SU-DHL-6 (cell line): ENCODE data around the gene GREM1.

ENCODE experiments used
- H2AFZ ChIP-seq: fragments of 200-600 bp; sonication (generic); 2 replicates; pipeline ENCODE4 v1.6.1; 2014; ENCODE audit warnings: low read depth, mild to moderate bottlenecking, moderate library complexity, mixed read lengths, antibody characterized with exemption, low read length; ENCODE audit not compliant: severe bottlenecking
- H3F3A ChIP-seq: fragments of 200-600 bp; shearing (Covaris generic); 2 replicates; pipeline ENCODE4 v1.6.0; 2016; ENCODE audit warnings: antibody characterized with exemption, mild to moderate bottlenecking; ENCODE audit not compliant: insufficient read depth
- H3K27ac ChIP-seq: fragments of 200-600 bp; sonication (generic); 2 replicates; pipeline ENCODE4 v1.5.1; 2016; ENCODE audit warnings: low read depth, mild to moderate bottlenecking, low read length, moderate library complexity, mixed read lengths
- H3K27me3 ChIP-seq: fragments of 200-600 bp; sonication (generic), shearing (Covaris generic); 2 replicates; pipeline ENCODE4 v1.6.0; 2014; ENCODE audit warnings: mild to moderate bottlenecking, low read length
- H3K36me3 ChIP-seq: fragments of 200-600 bp; sonication (generic); 2 replicates; pipeline ENCODE4 v1.6.1; 2014; ENCODE audit warnings: mild to moderate bottlenecking, low read length, mixed read lengths
- H3K4me2 ChIP-seq: fragments of 300-600, 200-600 bp; shearing (Covaris generic), sonication (generic); 2 replicates; pipeline ENCODE4 v1.6.0; 2014; ENCODE audit warnings: low read length, low read depth, mild to moderate bottlenecking; ENCODE audit not compliant: poor library complexity, severe bottlenecking
- H3K4me3 ChIP-seq: fragments of 200-600 bp; sonication (generic); 2 replicates; pipeline ENCODE4 v1.5.1; 2014; ENCODE audit warnings: antibody characterized with exemption, low read length, mild to moderate bottlenecking, mixed read lengths; ENCODE audit not compliant: insufficient read depth, poor library complexity, severe bottlenecking
- H3K79me2 ChIP-seq: fragments of 200-600 bp; sonication (generic); 2 replicates; pipeline ENCODE4 v1.6.1; 2014; ENCODE audit warnings: mild to moderate bottlenecking, low read length, moderate library complexity; ENCODE audit not compliant: insufficient read depth
- H3K9ac ChIP-seq: fragments of 200-600 bp; sonication (generic); 2 replicates; pipeline ENCODE4 v1.7.0; 2014; ENCODE audit warnings: mild to moderate bottlenecking, low read length
- H3K9me2 ChIP-seq: fragments of 200-600 bp; sonication (generic); replicated peaks from 2 replicates; pipeline ENCODE4 v1.6.1; 2014; ENCODE audit warnings: low read length; ENCODE audit not compliant: insufficient read depth
- H3K9me3 ChIP-seq: fragments of 200-600 bp; sonication (generic); 2 replicates; pipeline ENCODE4 v1.6.1; 2014; ENCODE audit warnings: low read length, mixed read lengths; ENCODE audit not compliant: insufficient read depth
- H4K20me1 ChIP-seq: fragments of 200-600 bp; sonication (generic); 2 replicates; pipeline ENCODE4 v1.6.1; 2014; ENCODE audit warnings: low read depth, mild to moderate bottlenecking, antibody characterized with exemption, low read length, moderate library complexity, mixed read lengths
- EZH2phosphoT487 ChIP-seq: fragments of 200-600 bp; sonication (generic), shearing (Covaris generic); conservative IDR thresholded peaks from 2 replicates; pipeline ENCODE4 v1.6.1; 2018; ENCODE audit warnings: mild to moderate bottlenecking, antibody characterized with exemption, low read length, moderate library complexity, mixed read lengths
- TF ChIP-seq, protein P1 (sequence below): fragments of 200-600 bp; sonication (generic); IDR thresholded peaks from one replicate; pipeline ENCODE4 v1.5.1; 2017; ENCODE audit warnings: antibody characterized with exemption, mild to moderate bottlenecking, low read length, moderate library complexity; ENCODE audit not compliant: insufficient read depth, poor library complexity, severe bottlenecking

Gene GREM1

DNA sequence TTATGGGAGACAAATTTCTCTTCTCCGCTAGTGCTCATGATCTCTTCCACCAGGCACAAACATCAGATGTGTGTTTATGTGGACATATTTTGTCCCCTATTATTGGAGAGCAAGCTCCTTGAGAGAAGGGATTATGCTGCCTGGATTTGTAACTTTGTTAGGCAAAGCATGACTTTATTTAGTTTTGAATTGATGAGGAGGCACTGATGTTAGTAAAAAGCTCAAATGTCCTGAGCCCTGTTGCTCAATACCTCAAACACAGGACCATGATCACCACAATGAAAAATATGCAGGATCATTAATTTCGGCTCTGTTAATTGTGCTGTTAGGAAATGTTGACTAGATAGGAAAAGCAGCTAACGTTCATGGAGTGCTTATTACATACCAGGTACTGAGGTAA is 47.2 kb upstream of the GREM1 start:
- Histone ChIP-seq H3K27ac (no peak overlapping the region), H3K4me3 (no peak overlapping the region), H3K9ac (no peak overlapping the region)

DNA sequence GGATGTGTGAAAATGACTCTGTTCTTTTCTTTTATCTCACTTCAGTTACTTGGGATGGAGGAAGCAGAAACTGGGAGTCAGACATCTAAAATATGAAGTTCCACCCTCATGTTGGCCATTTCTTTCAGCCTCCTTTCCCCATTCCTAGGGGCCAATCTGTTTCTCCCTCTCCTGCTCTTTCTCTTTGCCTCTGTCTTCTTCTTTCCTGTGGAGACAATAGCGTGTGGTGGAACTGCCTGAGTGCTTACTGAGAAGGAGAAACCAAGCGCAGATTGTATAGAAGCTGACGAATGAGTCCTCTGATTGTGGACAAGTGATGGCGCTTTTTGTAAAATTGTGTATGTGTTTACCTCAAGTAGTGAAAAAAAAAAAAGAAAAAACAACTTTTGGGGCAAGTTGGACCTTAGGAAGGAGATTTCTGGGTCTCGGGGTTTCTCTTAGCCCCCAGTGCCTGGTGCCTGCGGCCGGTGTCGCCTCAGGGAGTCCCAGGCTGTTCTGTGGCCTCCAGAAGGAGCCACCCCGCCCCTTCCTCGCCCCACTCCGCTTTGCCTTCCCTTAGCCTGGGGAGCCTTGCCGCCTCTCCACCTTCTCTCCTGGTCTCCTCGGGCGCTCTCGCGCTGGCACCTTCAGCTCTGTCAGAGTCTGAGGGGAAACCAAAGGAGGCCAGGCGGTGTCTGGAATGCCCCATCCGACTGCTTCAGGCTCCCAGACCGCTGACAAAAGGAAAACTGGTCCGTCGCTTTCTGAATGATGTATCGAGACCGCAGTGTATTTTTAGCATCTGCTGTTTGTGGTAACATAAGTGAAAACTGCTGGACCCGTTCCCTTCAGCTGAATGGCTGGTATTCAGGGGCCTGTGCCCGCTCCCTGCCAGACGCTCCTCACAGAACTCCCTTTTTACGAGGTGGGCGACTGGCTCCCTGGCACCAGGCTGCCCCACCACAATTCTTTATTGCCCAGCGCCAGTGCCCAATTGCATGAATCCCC is 46.2 kb upstream of the GREM1 start:
- Histone ChIP-seq H3K9me3 (no peaks in the 10 kb centered on the region), H4K20me1 (no peaks in the 10 kb centered on the region), H3F3A (no peaks in the 10 kb centered on the region), H3K4me2 (no peak overlapping the region), H3K4me3 (no peak overlapping the region), H3K27ac (no peak overlapping the region), H2AFZ (no peak overlapping the region), H3K79me2 (no peaks in the 10 kb centered on the region), H3K9me2 (no peaks in the 10 kb centered on the region), H3K9ac (no peak overlapping the region), H3K36me3 (0 out of 2 replicates have a peak, but pooled peaks cover 2% of the 10 kb centered on the region), H3K27me3 (no peaks in the 10 kb centered on the region)
- no peak for TF ChIP-seq EZH2phosphoT487
- TF ChIP-seq, protein P1, sequence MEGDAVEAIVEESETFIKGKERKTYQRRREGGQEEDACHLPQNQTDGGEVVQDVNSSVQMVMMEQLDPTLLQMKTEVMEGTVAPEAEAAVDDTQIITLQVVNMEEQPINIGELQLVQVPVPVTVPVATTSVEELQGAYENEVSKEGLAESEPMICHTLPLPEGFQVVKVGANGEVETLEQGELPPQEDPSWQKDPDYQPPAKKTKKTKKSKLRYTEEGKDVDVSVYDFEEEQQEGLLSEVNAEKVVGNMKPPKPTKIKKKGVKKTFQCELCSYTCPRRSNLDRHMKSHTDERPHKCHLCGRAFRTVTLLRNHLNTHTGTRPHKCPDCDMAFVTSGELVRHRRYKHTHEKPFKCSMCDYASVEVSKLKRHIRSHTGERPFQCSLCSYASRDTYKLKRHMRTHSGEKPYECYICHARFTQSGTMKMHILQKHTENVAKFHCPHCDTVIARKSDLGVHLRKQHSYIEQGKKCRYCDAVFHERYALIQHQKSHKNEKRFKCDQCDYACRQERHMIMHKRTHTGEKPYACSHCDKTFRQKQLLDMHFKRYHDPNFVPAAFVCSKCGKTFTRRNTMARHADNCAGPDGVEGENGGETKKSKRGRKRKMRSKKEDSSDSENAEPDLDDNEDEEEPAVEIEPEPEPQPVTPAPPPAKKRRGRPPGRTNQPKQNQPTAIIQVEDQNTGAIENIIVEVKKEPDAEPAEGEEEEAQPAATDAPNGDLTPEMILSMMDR = no peak

More for the DNA sequence above, 47.2 kb upstream of the GREM1 start:
- Histone ChIP-seq H3K27me3 (no peaks in the 10 kb centered on the region), H3K4me2 (no peak overlapping the region), H3F3A (no peaks in the 10 kb centered on the region), H3K79me2 (no peaks in the 10 kb centered on the region), H3K9me3 (no peaks in the 10 kb centered on the region), H3K9me2 (no peaks in the 10 kb centered on the region), H2AFZ (no peak overlapping the region), H3K36me3 (0 out of 2 replicates have a peak, but pooled peaks cover 4% of the 10 kb centered on the region), H4K20me1 (no peaks in the 10 kb centered on the region)
- TF ChIP-seq EZH2phosphoT487 = no peak
- TF ChIP-seq, protein P1 = no peak

DNA sequence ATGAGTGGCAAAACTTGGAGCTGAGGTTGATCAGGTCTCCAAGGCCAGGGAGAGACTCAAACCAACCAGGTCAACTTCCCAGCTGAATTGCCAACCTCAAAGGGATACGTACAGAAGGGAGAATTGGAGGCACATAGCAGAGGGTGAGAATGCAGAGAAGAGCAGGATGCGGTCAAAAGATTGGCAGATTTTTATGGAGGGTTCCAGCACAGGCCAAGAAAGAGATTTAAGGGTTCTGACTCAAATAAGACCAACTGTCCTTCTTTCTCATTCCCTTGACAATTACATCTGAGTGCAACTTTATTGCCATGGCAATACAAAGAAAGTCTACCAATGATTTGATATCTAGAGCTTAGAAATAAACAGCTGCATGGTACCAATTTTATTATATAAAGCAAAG is 43.1 kb upstream of the GREM1 start:
- H3K9me3 ChIP-seq = no peaks in the 10 kb centered on the region
- H3K79me2 ChIP-seq = no peaks in the 10 kb centered on the region
- no peak for TF ChIP-seq EZH2phosphoT487
- TF ChIP-seq, protein P1 = no peak
- H3K27ac ChIP-seq = no peak overlapping the region
- no peaks in the 10 kb centered on the region for H3F3A ChIP-seq
- no peak overlapping the region for H3K9ac ChIP-seq
- H2AFZ ChIP-seq = no peak overlapping the region
- H4K20me1 ChIP-seq = no peaks in the 10 kb centered on the region
- H3K4me2 ChIP-seq = no peak overlapping the region
- H3K4me3 ChIP-seq = no peak overlapping the region
- no peaks in the 10 kb centered on the region for H3K9me2 ChIP-seq
- H3K36me3 ChIP-seq = no peaks in the 10 kb centered on the region
- no peaks in the 10 kb centered on the region for H3K27me3 ChIP-seq
